Tibial artery (tissue), 4 donors: ENCODE results near the gene MSANTD2.

Source experiments
- DNase-seq, 2 donors: peaks; one replicate each; pipeline ENCODE4 v3.0.0-alpha.2; 2019
- H3K27ac ChIP-seq, 2 donors: fragments of 200-600 bp; sonication (generic) in 1 of 2; 1 replicate in 1 of 2; 2 replicates in 1 of 2; pipeline ENCODE4 v1.5.1; 2018 to 2019; ENCODE audit warnings: mild to moderate bottlenecking in 1 of 2
- H3K27me3 ChIP-seq, 2 donors: fragments of 200-600 bp; sonication (generic) in 1 of 2; one replicate each; pipeline versions ENCODE4 v1.5.1 to v1.6.0; 2016 to 2019
- H3K36me3 ChIP-seq, 3 donors: fragments of 200-600 bp; sonication (generic) in 2 of 3; one replicate each; pipeline ENCODE4 v1.5.1; 2016 to 2019; ENCODE audit warnings: mild to moderate bottlenecking in 2 of 3
- H3K4me1 ChIP-seq, 4 donors: fragments of 200-600 bp; sonication (generic) in 2 of 4; 1 replicate in 3 of 4; 2 replicates in 1 of 4; pipeline ENCODE4 v1.5.1; 2016 to 2019
- H3K4me3 ChIP-seq, 2 donors: fragments of 200-600 bp; sonication (generic) in 1 of 2; 1 replicate in 1 of 2; 2 replicates in 1 of 2; pipeline ENCODE4 v1.5.1; 2018 to 2019; ENCODE audit warnings: mild to moderate bottlenecking in 2 of 2
- H3K9me3 ChIP-seq, 3 donors: fragments of 200-600 bp; sonication (generic) in 1 of 3; one replicate each; pipeline ENCODE4 v1.5.1; 2016 to 2019
- CTCF ChIP-seq, 2 experiments: fragments of 200-600 bp in 1 of 2; fragments of 450-650 bp in 1 of 2; IDR thresholded peaks; one replicate each; pipeline ENCODE4 v1.5.1; 2017 to 2019; ENCODE audit warnings: antibody characterized with exemption in 2 of 2, mild to moderate bottlenecking in 1 of 2, moderate library complexity in 1 of 2
- intact Hi-C: fragments of 100-400 bp; cut with DNase I; formaldehyde crosslinking; loops from one replicate; pipeline ENCODE4 v1.15.0; 2023; ENCODE audit warnings: low total_unique reads

Gene MSANTD2

DNA sequence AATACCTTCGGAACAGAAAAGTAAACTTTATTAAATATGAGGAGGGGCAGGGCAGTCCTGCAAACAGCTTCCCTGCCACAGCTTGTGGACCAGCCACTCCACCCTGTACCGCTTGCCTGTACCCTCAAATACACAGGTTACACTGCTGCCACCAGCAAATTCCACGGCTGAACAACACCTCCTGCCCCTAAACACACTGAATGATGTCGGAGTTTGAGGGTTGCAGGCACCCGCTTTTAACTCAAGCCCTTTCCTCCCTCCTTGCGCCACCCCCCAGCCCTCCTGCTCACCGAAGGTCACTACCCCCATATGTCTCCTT is 52.1 kb downstream of the MSANTD2 start:
- no peak overlapping the region for H3K4me3 ChIP-seq
- intact Hi-C loops: loop anchor here (10.0 kb wide), 1 partner anchor 47 kb away; no protein-coding TSS in a partner anchor
- no peaks in the 10 kb centered on the region for H3K27me3 ChIP-seq
- peaks cover 0 to 49% (median 16%) of the 10 kb centered on the region in 4 donors for H3K4me1 ChIP-seq
- DNase-seq: no peak
- H3K27ac ChIP-seq: peak overlapping the region; percentile 77 to 80
- no peaks in the 10 kb centered on the region for H3K9me3 ChIP-seq
- H3K36me3 ChIP-seq: peaks cover 7 to 26% (median 20%) of the 10 kb centered on the region in 3 donors
- TF ChIP-seq CTCF (IDR thresholded peaks at IDR 0.05): no peak

DNA sequence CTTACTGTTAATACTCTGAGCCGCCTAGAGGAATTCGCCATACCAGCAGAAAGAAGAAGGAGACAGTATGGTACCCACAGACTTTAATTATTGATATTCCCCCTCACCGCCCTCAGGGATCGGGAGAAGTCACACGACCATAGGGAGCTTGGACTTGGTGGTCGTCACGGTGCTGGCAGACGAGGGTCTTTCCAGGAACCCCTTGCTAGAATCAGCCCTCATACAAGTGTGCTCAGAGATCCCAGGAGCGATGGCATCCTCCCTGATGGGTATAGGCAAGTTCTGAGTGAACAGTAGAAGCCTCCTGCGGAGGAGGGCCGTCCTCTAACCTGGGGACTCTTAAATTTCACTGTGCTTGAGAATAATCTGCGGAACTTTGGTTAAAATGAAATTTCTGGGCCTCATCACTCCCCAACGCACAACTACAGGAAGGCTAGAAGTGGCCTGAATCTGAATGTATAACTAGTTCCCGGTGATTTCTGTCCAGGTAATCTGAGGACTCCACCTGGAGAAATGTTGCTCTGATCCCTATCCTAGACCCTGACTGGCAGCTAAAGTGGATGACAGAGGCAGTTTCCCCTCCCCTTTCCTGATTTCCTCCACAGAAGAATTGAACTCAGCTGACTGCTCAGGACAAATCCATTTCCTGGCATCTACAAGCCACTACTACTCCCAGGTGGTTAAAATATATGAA is 52.7 kb downstream of the MSANTD2 start:
- no peak for TF ChIP-seq CTCF (IDR thresholded peaks at IDR 0.05)
- intact Hi-C loops: loop anchor here (10.0 kb wide), 1 partner anchor 47 kb away; no protein-coding TSS in a partner anchor
- DNase-seq: no peak
- H3K36me3 ChIP-seq: peaks cover 4 to 21% (median 15%) of the 10 kb centered on the region in 3 donors
- no peaks in the 10 kb centered on the region for H3K9me3 ChIP-seq
- H3K27ac ChIP-seq: peak overlapping the region; percentile 77 to 80
- H3K4me3 ChIP-seq: peak overlapping the region in 1 of 2 donors; percentile 60
- no peaks in the 10 kb centered on the region for H3K27me3 ChIP-seq
- peaks cover 0 to 44% (median 15%) of the 10 kb centered on the region in 4 donors for H3K4me1 ChIP-seq

DNA sequence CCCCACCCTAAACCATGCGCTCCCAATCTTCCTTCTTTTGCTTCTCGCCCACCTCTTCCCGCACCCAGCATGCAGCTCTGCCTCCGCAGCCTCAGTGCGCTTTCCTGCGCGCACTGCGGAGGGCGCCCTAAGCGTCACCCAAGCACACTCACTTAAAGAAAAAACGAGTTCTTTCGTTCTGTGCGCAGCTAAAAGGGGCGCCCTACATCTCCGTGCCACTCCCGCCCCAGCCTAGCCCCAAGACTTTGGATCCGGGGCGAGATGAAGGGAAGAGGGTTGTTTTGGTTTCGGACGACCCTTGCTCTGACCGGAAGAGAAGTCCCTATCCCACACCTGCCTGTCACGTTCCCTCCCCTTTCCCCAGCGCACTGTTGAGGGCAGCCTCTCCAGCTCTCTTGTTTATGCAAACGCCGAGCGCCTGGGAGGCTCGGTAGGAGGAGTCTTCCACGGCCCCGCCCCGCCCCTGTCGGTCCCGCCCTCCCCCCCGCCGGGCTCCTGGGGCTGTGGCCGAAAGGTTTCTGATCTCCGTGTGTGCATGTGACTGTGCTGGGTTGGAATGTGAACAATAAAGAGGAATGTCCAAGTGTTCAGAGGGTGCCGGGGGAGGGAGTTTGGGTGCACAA is 53.5 kb downstream of the MSANTD2 start:
- intact Hi-C loops: loop anchor here (10.0 kb wide), 1 partner anchor 48 kb away; no protein-coding TSS in a partner anchor
- Histone ChIP-seq H3K4me3 (peak overlapping the region; percentile 60 to 61), H3K4me1 (peaks cover 0 to 36% (median 11%) of the 10 kb centered on the region in 4 donors), H3K27me3 (no peaks in the 10 kb centered on the region), H3K36me3 (peaks cover 0 to 12% (median 6%) of the 10 kb centered on the region in 3 donors), H3K9me3 (no peaks in the 10 kb centered on the region), H3K27ac (peak overlapping the region; percentile 77 to 80)
- TF ChIP-seq CTCF (IDR thresholded peaks at IDR 0.05): peak; percentile 34
- DNase-seq: peak; percentile 65 to 91

DNA sequence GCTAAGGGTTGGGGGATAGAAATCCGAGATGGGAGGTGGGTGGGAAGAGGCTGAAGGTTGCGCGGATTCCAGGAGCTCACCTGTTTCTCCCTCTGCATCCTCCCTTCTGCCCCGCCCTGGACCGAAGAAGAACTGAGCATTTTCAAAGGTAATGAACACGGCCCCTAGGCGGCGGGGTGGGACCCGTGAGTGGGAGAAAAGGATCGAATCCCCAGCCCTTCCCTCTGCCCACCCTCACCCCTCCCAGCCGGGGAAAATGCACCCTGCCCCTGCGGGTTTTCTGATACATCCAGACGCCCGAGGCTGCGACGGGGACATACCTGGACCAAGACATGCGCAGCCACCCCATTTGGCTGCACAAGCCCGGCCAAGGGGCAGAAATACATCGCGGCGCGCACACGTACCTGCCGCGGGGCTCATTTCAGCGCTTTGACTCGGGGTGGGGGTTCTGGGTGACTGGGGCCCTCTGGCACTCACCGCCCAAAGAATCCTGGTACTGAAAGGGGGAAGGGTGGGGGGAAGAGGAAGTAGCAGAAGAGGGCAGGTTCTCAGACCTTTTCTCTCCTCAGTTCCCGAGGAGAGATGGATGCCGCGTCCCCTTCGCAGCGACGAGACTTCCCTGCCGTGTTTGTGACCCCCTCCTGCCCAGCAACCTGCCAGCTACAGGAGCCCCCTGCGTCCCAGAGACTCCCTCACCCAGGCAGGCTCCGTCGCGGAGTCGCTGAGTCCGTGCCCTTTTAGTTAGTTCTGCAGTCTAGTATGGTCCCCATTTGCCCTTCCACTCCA is 54.2 kb downstream of the MSANTD2 start:
- peaks cover 0 to 7% (median 0%) of the 10 kb centered on the region in 3 donors for H3K36me3 ChIP-seq
- H3K27me3 ChIP-seq: no peaks in the 10 kb centered on the region
- no peak for DNase-seq
- intact Hi-C loops: loop anchor here (10.0 kb wide), 1 partner anchor 49 kb away; no protein-coding TSS in a partner anchor
- H3K27ac ChIP-seq: peak overlapping the region; percentile 77 to 80
- peaks cover 0 to 39% (median 10%) of the 10 kb centered on the region in 4 donors for H3K4me1 ChIP-seq
- H3K4me3 ChIP-seq: peak overlapping the region; percentile 60 to 61
- no peak for TF ChIP-seq CTCF (IDR thresholded peaks at IDR 0.05)
- no peaks in the 10 kb centered on the region for H3K9me3 ChIP-seq

GRCh38 chr11:124745270-124745834 is 54.9 kb downstream of the MSANTD2 start:
- H3K27me3 ChIP-seq: no peaks in the 10 kb centered on the region
- intact Hi-C loops: loop anchor here (10.0 kb wide), 1 partner anchor 49 kb away; no protein-coding TSS in a partner anchor
- no peaks in the 10 kb centered on the region for H3K9me3 ChIP-seq
- TF ChIP-seq CTCF (IDR thresholded peaks at IDR 0.05): no peak
- H3K27ac ChIP-seq: peak overlapping the region in 1 of 2 donors; percentile 77
- peaks cover 0 to 44% (median 14%) of the 10 kb centered on the region in 4 donors for H3K4me1 ChIP-seq
- H3K4me3 ChIP-seq: peak overlapping the region; percentile 60 to 61
- no peak for DNase-seq
- peaks cover 0 to 4% (median 0%) of the 10 kb centered on the region in 3 donors for H3K36me3 ChIP-seq
